Fibroblast of peridontal ligament (primary cell): ENCODE data around the gene EPHA8.
A peak's percentile ranks its signal among the peaks of the same experiment; 100 is the strongest.

ENCODE experiments used
- DNase-seq: peaks from one replicate; pipeline ENCODE4 v3.0.0-alpha.2; 2010; ENCODE audit errors: extremely low read depth

EPHA8 gene

GRCh38 chr1:22562584-22563583 lies at the start of gene EPHA8:
TSS of gene EPHA8 (plus strand) at chr1:22563489. CDS start at chr1:22563636, 147 bp downstream.
- no peak for DNase-seq

GRCh38 chr1:22516906-22517571 lies 46.2 kb upstream of the EPHA8 start:
- no peak for DNase-seq

GRCh38 chr1:22517956-22518355 lies 45.3 kb upstream of the EPHA8 start:
- DNase-seq, result peak; percentile 25

GRCh38 chr1:22518379-22518778 lies 44.9 kb upstream of the EPHA8 start:
- DNase-seq, result no peak

GRCh38 chr1:22520871-22521270 lies 42.4 kb upstream of the EPHA8 start:
- DNase-seq, result no peak

- DNase-seq, result no peak
These were observed 41.6 kb upstream of the EPHA8 start for GRCh38 chr1:22521692-22522091.

GRCh38 chr1:22522221-22522743 lies 41.0 kb upstream of the EPHA8 start:
- no peak for DNase-seq

- no peak for DNase-seq
These were observed 38.8 kb upstream of the EPHA8 start for GRCh38 chr1:22524481-22524880.

- no peak for DNase-seq
These were observed 38.1 kb upstream of the EPHA8 start for GRCh38 chr1:22525211-22525610.

GRCh38 chr1:22525646-22526045 lies 37.6 kb upstream of the EPHA8 start:
- no peak for DNase-seq

GRCh38 chr1:22526098-22526497 lies 37.2 kb upstream of the EPHA8 start:
- no peak for DNase-seq

- DNase-seq, result no peak
These were observed 36.6 kb upstream of the EPHA8 start for GRCh38 chr1:22526677-22527076.

- DNase-seq, result no peak
These were observed 36.2 kb upstream of the EPHA8 start for GRCh38 chr1:22527122-22527521.

- DNase-seq, result peak; percentile 16
These were observed 35.6 kb upstream of the EPHA8 start for GRCh38 chr1:22527555-22528296.

GRCh38 chr1:22528451-22528850 lies 34.8 kb upstream of the EPHA8 start:
- DNase-seq, result no peak

GRCh38 chr1:22529901-22530621 lies 33.2 kb upstream of the EPHA8 start:
- DNase-seq, result peak; percentile 69

- no peak for DNase-seq
These were observed 32.6 kb upstream of the EPHA8 start for GRCh38 chr1:22530715-22531114.

- no peak for DNase-seq
These were observed 32.0 kb upstream of the EPHA8 start for GRCh38 chr1:22531251-22531650.

- no peak for DNase-seq
These were observed 29.9 kb upstream of the EPHA8 start for GRCh38 chr1:22533244-22533895.

- no peak for DNase-seq
These were observed 28.3 kb upstream of the EPHA8 start for GRCh38 chr1:22534951-22535350.

- DNase-seq, result no peak
These were observed 27.9 kb upstream of the EPHA8 start for GRCh38 chr1:22535399-22535798.
